Parathyroid adenoma (tissue), 2 donors: Measurements from ENCODE around the gene CABCOCO1.

Source experiments
- H2AFZ ChIP-seq: fragments of 300-600 bp; sonication (generic); one replicate; pipeline ENCODE4 v1.7.0; 2017; ENCODE audit warnings: antibody characterized with exemption, mild to moderate bottlenecking
- H3K27ac ChIP-seq: fragments of 300-600 bp; sonication (generic); one replicate; pipeline ENCODE4 v1.7.0; 2017
- H3K27me3 ChIP-seq: fragments of 300-600 bp; sonication (generic); one replicate; pipeline ENCODE4 v1.7.0; 2017; ENCODE audit warnings: low read length; ENCODE audit not compliant: control insufficient read depth, insufficient read depth
- H3K36me3 ChIP-seq: fragments of 300-600 bp; sonication (generic); one replicate; pipeline ENCODE4 v1.7.0; 2017; ENCODE audit warnings: low read length; ENCODE audit not compliant: control insufficient read depth, insufficient read depth
- H3K4me1 ChIP-seq: fragments of 300-600 bp; sonication (generic); one replicate; pipeline ENCODE4 v1.7.0; 2017; ENCODE audit warnings: control low read depth
- H3K4me2 ChIP-seq: fragments of 300-600 bp; sonication (generic); one replicate; pipeline ENCODE4 v1.7.0; 2017; ENCODE audit warnings: low read length
- H3K4me3 ChIP-seq: fragments of 300-600 bp; sonication (generic); one replicate; pipeline ENCODE4 v1.7.0; 2017; ENCODE audit warnings: low read depth, low read length
- H3K79me2 ChIP-seq: fragments of 300-600 bp; sonication (generic); one replicate; pipeline ENCODE4 v1.7.0; 2017; ENCODE audit warnings: control low read depth
- H3K9ac ChIP-seq: fragments of 300-600 bp; sonication (generic); one replicate; pipeline ENCODE4 v1.7.0; 2017; ENCODE audit warnings: mild to moderate bottlenecking
- H3K9me3 ChIP-seq: fragments of 300-600 bp; sonication (generic); one replicate; pipeline ENCODE4 v1.7.0; 2017; ENCODE audit warnings: low read length; ENCODE audit not compliant: control insufficient read depth
- TF ChIP-seq, protein P1 (sequence below): fragments of 300-600 bp; sonication (generic); IDR thresholded peaks from one replicate; pipeline ENCODE4 v1.7.0; 2017; ENCODE audit warnings: antibody characterized with exemption, mild to moderate bottlenecking
- donor health status: primary hyperparathyroidism.

Gene CABCOCO1

GRCh38 chr10:61793760-61794703, 131.3 kb downstream of the CABCOCO1 start:
- Histone ChIP-seq H3K27ac (no peak overlapping the region), H3K36me3 (no peaks in the 10 kb centered on the region), H3K79me2 (no peaks in the 10 kb centered on the region), H3K9ac (no peak overlapping the region), H3K4me3 (no peak overlapping the region), H3K27me3 (no peaks in the 10 kb centered on the region), H3K4me2 (no peak overlapping the region), H3K4me1 (no peaks in the 10 kb centered on the region), H2AFZ (no peak overlapping the region), H3K9me3 (no peaks in the 10 kb centered on the region)
- TF ChIP-seq, protein P1, sequence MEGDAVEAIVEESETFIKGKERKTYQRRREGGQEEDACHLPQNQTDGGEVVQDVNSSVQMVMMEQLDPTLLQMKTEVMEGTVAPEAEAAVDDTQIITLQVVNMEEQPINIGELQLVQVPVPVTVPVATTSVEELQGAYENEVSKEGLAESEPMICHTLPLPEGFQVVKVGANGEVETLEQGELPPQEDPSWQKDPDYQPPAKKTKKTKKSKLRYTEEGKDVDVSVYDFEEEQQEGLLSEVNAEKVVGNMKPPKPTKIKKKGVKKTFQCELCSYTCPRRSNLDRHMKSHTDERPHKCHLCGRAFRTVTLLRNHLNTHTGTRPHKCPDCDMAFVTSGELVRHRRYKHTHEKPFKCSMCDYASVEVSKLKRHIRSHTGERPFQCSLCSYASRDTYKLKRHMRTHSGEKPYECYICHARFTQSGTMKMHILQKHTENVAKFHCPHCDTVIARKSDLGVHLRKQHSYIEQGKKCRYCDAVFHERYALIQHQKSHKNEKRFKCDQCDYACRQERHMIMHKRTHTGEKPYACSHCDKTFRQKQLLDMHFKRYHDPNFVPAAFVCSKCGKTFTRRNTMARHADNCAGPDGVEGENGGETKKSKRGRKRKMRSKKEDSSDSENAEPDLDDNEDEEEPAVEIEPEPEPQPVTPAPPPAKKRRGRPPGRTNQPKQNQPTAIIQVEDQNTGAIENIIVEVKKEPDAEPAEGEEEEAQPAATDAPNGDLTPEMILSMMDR = no peak

DNA sequence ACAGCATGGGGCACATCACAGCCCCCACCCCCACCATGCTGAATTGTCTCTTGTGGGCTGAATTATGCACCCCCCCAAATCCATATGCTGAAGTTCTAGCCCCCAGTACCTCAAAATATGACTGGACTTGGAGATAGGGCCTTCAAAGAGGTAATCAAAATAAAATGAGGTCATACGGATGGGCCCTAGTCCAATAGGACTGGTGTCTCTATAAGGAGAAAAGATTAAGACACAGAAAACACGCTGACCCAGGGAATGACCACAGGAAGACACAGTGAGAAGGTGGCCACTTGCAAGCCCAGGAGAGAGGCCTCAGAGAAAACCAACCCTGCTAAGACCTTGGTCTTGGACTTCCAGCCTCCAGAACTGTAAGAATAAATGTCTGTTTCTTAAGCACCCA, 132.4 kb downstream of the CABCOCO1 start:
- Histone ChIP-seq H3K27me3 (no peaks in the 10 kb centered on the region), H3K9me3 (no peaks in the 10 kb centered on the region), H3K36me3 (no peaks in the 10 kb centered on the region), H2AFZ (no peak overlapping the region), H3K4me2 (no peak overlapping the region), H3K4me3 (no peak overlapping the region), H3K4me1 (no peaks in the 10 kb centered on the region), H3K79me2 (no peaks in the 10 kb centered on the region), H3K9ac (no peak overlapping the region), H3K27ac (no peak overlapping the region)
- TF ChIP-seq, protein P1 = no peak

- Histone ChIP-seq H3K79me2 (no peaks in the 10 kb centered on the region), H3K9me3 (no peaks in the 10 kb centered on the region), H3K4me2 (no peak overlapping the region), H3K36me3 (no peaks in the 10 kb centered on the region), H2AFZ (no peak overlapping the region), H3K4me3 (no peak overlapping the region), H3K9ac (no peak overlapping the region), H3K27me3 (no peaks in the 10 kb centered on the region), H3K4me1 (no peaks in the 10 kb centered on the region), H3K27ac (no peak overlapping the region)
- TF ChIP-seq, protein P1 = no peak
Observed at GRCh38 chr10:61795551-61795950, 132.8 kb downstream of the CABCOCO1 start.

GRCh38 chr10:61796785-61797184, 134.1 kb downstream of the CABCOCO1 start:
- TF ChIP-seq, protein P1 = no peak
- no peaks in the 10 kb centered on the region for H3K36me3 ChIP-seq

More at GRCh38 chr10:61796785-61797184, 134.1 kb downstream of the CABCOCO1 start:
- no peaks in the 10 kb centered on the region for H3K27me3 ChIP-seq
- H3K9ac ChIP-seq = no peak overlapping the region
- no peak overlapping the region for H3K27ac ChIP-seq
- no peaks in the 10 kb centered on the region for H3K4me1 ChIP-seq
- H3K4me3 ChIP-seq = no peak overlapping the region
- H2AFZ ChIP-seq = no peak overlapping the region
- no peak overlapping the region for H3K4me2 ChIP-seq
- H3K9me3 ChIP-seq = no peaks in the 10 kb centered on the region
- H3K79me2 ChIP-seq = no peaks in the 10 kb centered on the region
